PC-3 (cell line): Measurements from ENCODE around the gene ERCC4. TPM values are rescaled to one million over a fixed set of nuclear protein-coding genes. Genes with fewer than 3 reads are reported as not detected.

Experiments
- ATAC-seq: fragments of 200-7000 bp; cut with Tn5 transposase; 2 replicates; pipeline ENCODE4 v1.9.1; 2020; ENCODE audit warnings: mild to moderate bottlenecking, moderate library complexity
- BruUV-seq: library from RNA; stranded (reverse); fragments of 400-500 nt; replicated peaks from 2 replicates; lab custom pipeline; 2021; lab: Mats Ljungman, UMichigan
- CTCF ChIA-PET: fragments of 300-600 bp; sonication (Branson Sonifier 250); formaldehyde crosslinking; loops from one replicate; lab custom pipeline; 2022; ENCODE audit warnings: antibody characterized with exemption; lab: Charles Lee
- POLR2A ChIA-PET: fragments of 300-600 bp; sonication (Branson Sonifier 250); formaldehyde crosslinking; loops from one replicate; lab custom pipeline; 2022; ENCODE audit warnings: antibody characterized with exemption; ENCODE audit not compliant: unreplicated experiment; lab: Charles Lee
- DNase-seq: peaks from one replicate; pipeline ENCODE4 v3.0.0-alpha.2; 2015
- H2AFZ ChIP-seq: fragments of 300-600 bp; sonication (generic); 2 replicates; pipeline ENCODE4 v1.6.0; 2016; ENCODE audit warnings: antibody characterized with exemption, low read length
- H3F3A ChIP-seq: fragments of 300-600 bp; sonication (generic); one replicate; pipeline ENCODE4 v1.6.0; 2017; ENCODE audit warnings: antibody characterized with exemption, low read length, control low read depth, mild to moderate bottlenecking; ENCODE audit not compliant: unreplicated experiment
- H3K27ac ChIP-seq: fragments of 300-600 bp; sonication (generic); 2 replicates; pipeline ENCODE4 v1.5.1; 2016; ENCODE audit warnings: mild to moderate bottlenecking, low read length
- H3K27me3 ChIP-seq: fragments of 300-600 bp; sonication (generic); 2 replicates; pipeline ENCODE4 v1.6.1; 2016; ENCODE audit warnings: low read length, mixed read lengths
- H3K36me3 ChIP-seq: fragments of 300-600 bp; sonication (generic); 2 replicates; pipeline ENCODE4 v1.6.1; 2016; ENCODE audit warnings: low read depth, mixed run types, low read length, mixed read lengths
- H3K4me1 ChIP-seq: fragments of 300-600 bp; sonication (generic); 2 replicates; pipeline ENCODE4 v1.5.1; 2016; ENCODE audit warnings: low read length; ENCODE audit not compliant: insufficient read depth
- H3K4me2 ChIP-seq: fragments of 300-600 bp; sonication (generic); 2 replicates; pipeline ENCODE4 v1.6.0; 2016; ENCODE audit warnings: low read length
- H3K4me3 ChIP-seq: fragments of 300-600 bp; sonication (generic); 2 replicates; pipeline ENCODE4 v1.5.1; 2016; ENCODE audit warnings: mild to moderate bottlenecking, low read length, mixed read lengths
- H3K79me2 ChIP-seq: fragments of 300-600 bp; sonication (generic); 2 replicates; pipeline ENCODE4 v1.6.1; 2017; ENCODE audit warnings: low read length, mixed read lengths
- H3K9ac ChIP-seq: fragments of 300-600 bp; sonication (generic); 2 replicates; pipeline ENCODE4 v1.6.0; 2016; ENCODE audit warnings: mild to moderate bottlenecking, low read length
- H3K9me2 ChIP-seq: fragments of 300-600 bp; sonication (generic); replicated peaks from 2 replicates; pipeline ENCODE4 v1.6.1; 2016; ENCODE audit warnings: mixed run types, low read length, mixed read lengths
- H3K9me3 ChIP-seq: fragments of 300-600 bp; sonication (generic); 2 replicates; pipeline ENCODE4 v1.6.1; 2016; ENCODE audit warnings: low read length, mixed read lengths
- H4K20me1 ChIP-seq: fragments of 300-600 bp; sonication (generic); 2 replicates; pipeline ENCODE4 v1.6.1; 2016; ENCODE audit warnings: low read length, mixed read lengths
- EZH2 ChIP-seq: fragments of 300-600 bp; sonication (generic); IDR thresholded peaks from one replicate; pipeline ENCODE4 v1.6.1; 2017; ENCODE audit warnings: antibody characterized with exemption, mild to moderate bottlenecking, low read length; ENCODE audit not compliant: unreplicated experiment
- EZH2phosphoT487 ChIP-seq: fragments of 300-600 bp; sonication (generic); IDR thresholded peaks from 2 replicates; pipeline ENCODE4 v1.6.1; 2018; ENCODE audit warnings: mild to moderate bottlenecking, antibody characterized with exemption, low read length, borderline replicate concordance
- intact Hi-C: fragments of 100-400 bp; cut with micrococcal nuclease; formaldehyde crosslinking; loops from 2 replicates; pipeline ENCODE4 v1.9.0; 2023
- total RNA-seq: library from RNA; depleted of rRNA; stranded (reverse); fragments of >200 nt; gene quantifications from 2 replicates; pipeline ENCODE4 v1.2.3, GENCODE V29; 2014
- TF ChIP-seq, protein P1 (sequence below): fragments of 300-600 bp; sonication (generic); conservative IDR thresholded peaks from 2 replicates; pipeline ENCODE4 v1.5.1; 2017; ENCODE audit warnings: antibody characterized with exemption, low read depth, mild to moderate bottlenecking, low read length

The ERCC4 gene
- total RNA-seq, 1 experiment from 2014 or later, result 3.2 TPM

DNA sequence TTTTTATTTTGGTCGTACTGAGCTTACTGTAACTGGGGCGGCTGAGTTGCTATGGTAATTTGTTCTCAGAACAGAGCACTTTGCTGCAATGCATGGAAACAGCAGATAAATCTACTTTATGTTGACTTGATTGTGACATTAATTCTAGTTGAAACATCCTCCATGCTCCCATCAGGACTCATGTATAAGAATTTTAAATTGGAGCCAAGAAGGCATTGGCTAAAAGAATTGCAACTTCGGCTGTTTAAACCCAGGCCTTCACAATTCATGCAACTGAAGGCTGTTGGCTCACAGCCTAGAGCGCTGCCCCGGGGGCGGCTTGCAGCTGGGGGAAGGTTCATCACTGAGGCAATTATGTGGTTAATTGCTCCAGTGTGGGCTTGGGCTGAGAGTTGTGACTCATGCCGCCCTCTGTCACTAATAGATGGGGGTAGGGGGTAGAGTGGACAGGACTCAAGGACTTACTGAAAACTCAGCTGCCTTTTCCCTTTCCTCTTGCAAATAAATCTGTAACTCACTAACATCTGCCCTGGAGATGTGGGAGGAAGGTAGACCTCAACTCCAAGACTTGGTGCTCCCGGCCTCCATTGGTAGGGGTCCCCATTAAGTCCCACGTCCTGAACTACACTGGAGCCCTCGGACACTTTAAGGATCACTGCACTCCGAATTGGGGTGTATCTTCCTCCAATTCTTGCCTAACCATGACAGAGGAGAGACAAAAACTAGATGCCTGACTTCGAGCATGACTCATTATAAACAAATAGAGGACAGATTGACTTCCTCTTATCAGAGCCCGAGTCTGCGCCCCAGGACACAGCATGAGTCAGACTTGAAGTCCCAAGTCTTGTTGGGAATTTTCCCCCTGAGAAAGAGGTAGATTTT, 37.5 kb downstream of the ERCC4 start:
- Histone ChIP-seq H3K4me3 (peak overlapping the region; percentile 68), H3K9ac (peak overlapping the region; percentile 81), H4K20me1 (no peaks in the 10 kb centered on the region), H3K36me3 (no peaks in the 10 kb centered on the region), H3K9me3 (no peaks in the 10 kb centered on the region), H3K27me3 (no peaks in the 10 kb centered on the region), H3K27ac (peak overlapping the region; percentile 100), H3K4me2 (peak overlapping the region; percentile 98), H3K9me2 (no peaks in the 10 kb centered on the region), H2AFZ (peak overlapping the region; percentile 60), H3F3A (peaks cover 2% of the 10 kb centered on the region), H3K4me1 (peaks cover 32% of the 10 kb centered on the region), H3K79me2 (no peaks in the 10 kb centered on the region)
- ATAC-seq, result peak; percentile 95
- intact Hi-C loops, result no loop called here
- no TSS peak for BruUV-seq
- no peak for TF ChIP-seq EZH2phosphoT487
- TF ChIP-seq, protein P1, sequence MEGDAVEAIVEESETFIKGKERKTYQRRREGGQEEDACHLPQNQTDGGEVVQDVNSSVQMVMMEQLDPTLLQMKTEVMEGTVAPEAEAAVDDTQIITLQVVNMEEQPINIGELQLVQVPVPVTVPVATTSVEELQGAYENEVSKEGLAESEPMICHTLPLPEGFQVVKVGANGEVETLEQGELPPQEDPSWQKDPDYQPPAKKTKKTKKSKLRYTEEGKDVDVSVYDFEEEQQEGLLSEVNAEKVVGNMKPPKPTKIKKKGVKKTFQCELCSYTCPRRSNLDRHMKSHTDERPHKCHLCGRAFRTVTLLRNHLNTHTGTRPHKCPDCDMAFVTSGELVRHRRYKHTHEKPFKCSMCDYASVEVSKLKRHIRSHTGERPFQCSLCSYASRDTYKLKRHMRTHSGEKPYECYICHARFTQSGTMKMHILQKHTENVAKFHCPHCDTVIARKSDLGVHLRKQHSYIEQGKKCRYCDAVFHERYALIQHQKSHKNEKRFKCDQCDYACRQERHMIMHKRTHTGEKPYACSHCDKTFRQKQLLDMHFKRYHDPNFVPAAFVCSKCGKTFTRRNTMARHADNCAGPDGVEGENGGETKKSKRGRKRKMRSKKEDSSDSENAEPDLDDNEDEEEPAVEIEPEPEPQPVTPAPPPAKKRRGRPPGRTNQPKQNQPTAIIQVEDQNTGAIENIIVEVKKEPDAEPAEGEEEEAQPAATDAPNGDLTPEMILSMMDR, result no peak
- no peak for TF ChIP-seq EZH2
- DNase-seq, result peak; percentile 88
- ChIA-PET CTCF (no interaction called here), POLR2A (no interaction called here)

DNA sequence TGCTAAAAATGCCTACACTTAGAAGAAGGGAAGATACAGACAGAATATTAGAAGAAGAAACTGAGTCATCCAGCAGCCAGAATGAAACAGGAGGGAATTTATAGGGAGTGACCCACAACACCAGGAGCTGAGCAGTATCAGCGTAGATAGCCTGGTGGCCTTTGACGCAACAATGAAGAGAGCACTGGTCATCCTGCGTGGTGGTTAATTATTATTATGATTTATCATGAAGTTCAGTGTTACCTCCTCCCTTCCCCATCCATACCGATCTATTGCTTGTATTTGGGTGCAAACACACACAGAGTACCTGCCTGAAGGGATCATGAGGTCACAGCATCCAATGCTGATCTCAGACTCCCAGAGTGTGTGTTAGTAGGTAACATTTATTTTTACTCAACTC, 38.5 kb downstream of the ERCC4 start:
- H4K20me1 ChIP-seq, result no peaks in the 10 kb centered on the region
- no peaks in the 10 kb centered on the region for H3K27me3 ChIP-seq
- H3K9me2 ChIP-seq, result no peaks in the 10 kb centered on the region
- H3K9ac ChIP-seq, result peak overlapping the region; percentile 81; the same call in 1 of the 2 replicates
- H3F3A ChIP-seq, result peaks cover 2% of the 10 kb centered on the region
- intact Hi-C loops, result no loop called here
- H3K27ac ChIP-seq, result peak overlapping the region; percentile 100
- ATAC-seq (no peak), DNase-seq (no peak)
- no peaks in the 10 kb centered on the region for H3K9me3 ChIP-seq
- no TSS peak for BruUV-seq
- no peaks in the 10 kb centered on the region for H3K79me2 ChIP-seq
- H3K4me3 ChIP-seq, result no peak overlapping the region
- H3K4me1 ChIP-seq, result peaks cover 32% of the 10 kb centered on the region
- ChIA-PET POLR2A (no interaction called here), CTCF (no interaction called here)
- no peak for TF ChIP-seq EZH2phosphoT487
- TF ChIP-seq, protein P1, result no peak
- H3K4me2 ChIP-seq, result peak overlapping the region; percentile 98
- H2AFZ ChIP-seq, result no peak overlapping the region
- H3K36me3 ChIP-seq, result no peaks in the 10 kb centered on the region

DNA sequence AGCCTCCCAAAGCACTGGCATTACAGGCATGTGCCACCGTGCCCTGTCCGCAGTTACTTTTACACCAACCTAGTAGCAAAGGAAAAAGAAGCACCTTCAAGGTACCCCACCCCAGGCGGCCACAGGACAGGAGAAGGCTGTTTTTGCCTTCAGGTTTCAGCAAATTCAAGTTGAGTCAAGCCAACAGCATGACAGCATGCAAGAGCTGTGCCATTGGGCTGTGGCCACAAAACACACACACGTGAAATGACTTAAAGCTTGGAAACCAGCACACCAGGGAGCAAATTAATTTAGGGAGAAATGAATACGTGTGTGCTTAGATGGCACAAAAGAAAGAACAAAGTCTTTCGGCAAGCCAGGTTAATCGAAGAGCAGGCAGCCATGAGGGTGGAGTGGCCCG, 39.7 kb downstream of the ERCC4 start:
- Histone ChIP-seq H3K27me3 (no peaks in the 10 kb centered on the region), H3K9ac (no peak overlapping the region), H3K27ac (no peak overlapping the region), H3K9me2 (no peaks in the 10 kb centered on the region), H3K36me3 (no peaks in the 10 kb centered on the region), H4K20me1 (no peaks in the 10 kb centered on the region), H3K9me3 (no peaks in the 10 kb centered on the region), H3K79me2 (no peaks in the 10 kb centered on the region), H3F3A (peaks cover 2% of the 10 kb centered on the region), H2AFZ (no peak overlapping the region), H3K4me3 (no peak overlapping the region), H3K4me1 (peaks cover 29% of the 10 kb centered on the region), H3K4me2 (no peak overlapping the region)
- no TSS peak for BruUV-seq
- ATAC-seq (no peak), DNase-seq (no peak)
- POLR2A ChIA-PET, result no interaction called here
- CTCF ChIA-PET, result no interaction called here
- intact Hi-C loops, result no loop called here
- TF ChIP-seq EZH2, result no peak
- TF ChIP-seq, protein P1, result no peak
- TF ChIP-seq EZH2phosphoT487, result no peak
